Stimulated activated CD4-positive, alpha-beta T cell treated with anti-CD3 and anti-CD28 coated beads, Interleukin-1b, Interleukin-23, amount 100 ng/mL, for 4 hours (primary cell): ENCODE measurements around the gene CPS1.

Experiments used
- DNase-seq, 2 donors: peaks; one replicate each; pipeline ENCODE4 v3.0.0-alpha.2; 2020; ENCODE audit warnings: low read depth in 2 of 2

CPS1 gene

GRCh38 chr2:210681491-210681890, 125.1 kb downstream of the CPS1 start:
- DNase-seq: no peak

GRCh38 chr2:210686401-210686800, 130.0 kb downstream of the CPS1 start:
- DNase-seq: no peak

- DNase-seq: no peak
Observed at GRCh38 chr2:210687786-210688470, 131.5 kb downstream of the CPS1 start.

- no peak for DNase-seq
Observed at GRCh38 chr2:210707900-210708299, 151.5 kb downstream of the CPS1 start.

GRCh38 chr2:210713122-210713521, 156.7 kb downstream of the CPS1 start:
- DNase-seq: no peak

GRCh38 chr2:210715560-210716082, 159.2 kb downstream of the CPS1 start:
- no peak for DNase-seq

- DNase-seq: no peak
Observed at GRCh38 chr2:210718503-210718902, 162.1 kb downstream of the CPS1 start.

- DNase-seq: no peak
Observed at GRCh38 chr2:210722092-210722491, 165.7 kb downstream of the CPS1 start.

GRCh38 chr2:210727549-210727948, 171.2 kb downstream of the CPS1 start:
- no peak for DNase-seq
